H1 (cell line): ENCODE data around the gene TFCP2.
"Not testable (repeated sequence)": the region's sequence is repeated elsewhere in the genome, so short reads cannot be mapped to it uniquely, and the experiment has no call there.

Experiments
- BACH1 ChIP-seq: IDR thresholded peaks from 2 replicates; pipeline ENCODE4 v1.6.1; 2012; ENCODE audit warnings: low read length, improper control_type of control experiment
- EGR1 ChIP-seq: IDR thresholded peaks from 2 replicates; pipeline ENCODE4 v1.6.1; 2011; ENCODE audit warnings: low read depth, low read length, borderline replicate concordance
- RAD21 ChIP-seq, 2 experiments: IDR thresholded peaks in 1 of 2; conservative IDR thresholded peaks in 1 of 2; 2 replicates each; pipeline ENCODE4 v1.6.1; 2011; ENCODE audit warnings: low read depth in 2 of 2, low read length in 2 of 2, improper control_type of control experiment in 1 of 2, inconsistent platforms in 1 of 2, mild to moderate bottlenecking in 1 of 2, moderate library complexity in 1 of 2
- RBBP5 ChIP-seq: IDR thresholded peaks from 2 replicates; pipeline ENCODE4 v1.7.1; 2012; ENCODE audit warnings: low read depth, mild to moderate bottlenecking, inconsistent platforms, low read length, moderate library complexity, borderline replicate concordance
- RFX5 ChIP-seq: IDR thresholded peaks from 2 replicates; pipeline ENCODE4 v1.6.1; 2011; ENCODE audit warnings: low read depth, low read length, improper control_type of control experiment, borderline replicate concordance
- SIRT6 ChIP-seq: IDR thresholded peaks from one replicate; pipeline ENCODE4 v1.7.1; 2012; ENCODE audit warnings: low read length, inconsistent platforms
- SP2 ChIP-seq: IDR thresholded peaks from 2 replicates; pipeline ENCODE4 v1.6.1; 2012; ENCODE audit warnings: mild to moderate bottlenecking, low read length, inconsistent platforms
- TF ChIP-seq, protein P1 (sequence below), 3 experiments: IDR thresholded peaks; 1 replicate in 2 of 3; 2 replicates in 1 of 3; pipeline versions ENCODE4 v1.5.1 to v1.6.1; 2011; ENCODE audit warnings: low read length in 3 of 3, mild to moderate bottlenecking in 3 of 3, inconsistent platforms in 2 of 3, low read depth in 1 of 3, moderate library complexity in 1 of 3; ENCODE audit not compliant: insufficient read depth in 1 of 3; ENCODE audit errors: control extremely low read depth in 1 of 3
- TF ChIP-seq, protein P2 (sequence below): IDR thresholded peaks from 2 replicates; pipeline ENCODE4 v1.6.1; 2012; ENCODE audit warnings: inconsistent platforms
- TF ChIP-seq, protein P3 (sequence below): IDR thresholded peaks from 2 replicates; pipeline ENCODE4 v1.6.1; 2011; ENCODE audit warnings: low read length, improper control_type of control experiment

DNA sequence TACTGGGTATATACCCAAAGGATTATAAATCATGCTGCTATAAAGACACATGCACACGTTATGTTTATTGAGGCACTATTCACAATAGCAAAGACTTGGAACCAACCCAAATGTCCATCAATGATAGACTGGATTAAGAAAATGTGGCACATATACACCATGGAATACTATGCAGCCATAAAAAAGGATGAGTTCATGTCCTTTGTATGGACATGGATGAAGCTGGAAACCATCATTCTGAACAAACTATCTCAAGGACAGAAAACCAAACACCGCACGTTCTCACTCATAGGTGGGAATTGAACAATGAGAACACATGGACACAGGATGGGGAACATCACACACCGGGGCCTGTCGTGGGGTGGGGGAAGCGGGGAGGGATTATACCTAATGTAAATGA is 94.1 kb downstream of the TFCP2 start:
- TF ChIP-seq, protein P1, sequence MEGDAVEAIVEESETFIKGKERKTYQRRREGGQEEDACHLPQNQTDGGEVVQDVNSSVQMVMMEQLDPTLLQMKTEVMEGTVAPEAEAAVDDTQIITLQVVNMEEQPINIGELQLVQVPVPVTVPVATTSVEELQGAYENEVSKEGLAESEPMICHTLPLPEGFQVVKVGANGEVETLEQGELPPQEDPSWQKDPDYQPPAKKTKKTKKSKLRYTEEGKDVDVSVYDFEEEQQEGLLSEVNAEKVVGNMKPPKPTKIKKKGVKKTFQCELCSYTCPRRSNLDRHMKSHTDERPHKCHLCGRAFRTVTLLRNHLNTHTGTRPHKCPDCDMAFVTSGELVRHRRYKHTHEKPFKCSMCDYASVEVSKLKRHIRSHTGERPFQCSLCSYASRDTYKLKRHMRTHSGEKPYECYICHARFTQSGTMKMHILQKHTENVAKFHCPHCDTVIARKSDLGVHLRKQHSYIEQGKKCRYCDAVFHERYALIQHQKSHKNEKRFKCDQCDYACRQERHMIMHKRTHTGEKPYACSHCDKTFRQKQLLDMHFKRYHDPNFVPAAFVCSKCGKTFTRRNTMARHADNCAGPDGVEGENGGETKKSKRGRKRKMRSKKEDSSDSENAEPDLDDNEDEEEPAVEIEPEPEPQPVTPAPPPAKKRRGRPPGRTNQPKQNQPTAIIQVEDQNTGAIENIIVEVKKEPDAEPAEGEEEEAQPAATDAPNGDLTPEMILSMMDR (IDR thresholded peaks at IDR 0.05; ENCODE audit: control extremely low read depth in 1 of 3, insufficient read depth in 1 of 3, low read depth in 1 of 3, low read length in 3 of 3), result not testable (repeated sequence)
- not testable (repeated sequence) for TF ChIP-seq SIRT6; RAD21 (IDR thresholded peaks at IDR 0.05 in 1 of 2, conservative IDR thresholded peaks at IDR 0.05 in 1 of 2; ENCODE audit: low read depth in 2 of 2, low read length in 2 of 2); EGR1; RFX5; SP2; BACH1; RBBP5
- TF ChIP-seq, protein P2, sequence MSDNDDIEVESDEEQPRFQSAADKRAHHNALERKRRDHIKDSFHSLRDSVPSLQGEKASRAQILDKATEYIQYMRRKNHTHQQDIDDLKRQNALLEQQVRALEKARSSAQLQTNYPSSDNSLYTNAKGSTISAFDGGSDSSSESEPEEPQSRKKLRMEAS, result not testable (repeated sequence)
- TF ChIP-seq, protein P3, sequence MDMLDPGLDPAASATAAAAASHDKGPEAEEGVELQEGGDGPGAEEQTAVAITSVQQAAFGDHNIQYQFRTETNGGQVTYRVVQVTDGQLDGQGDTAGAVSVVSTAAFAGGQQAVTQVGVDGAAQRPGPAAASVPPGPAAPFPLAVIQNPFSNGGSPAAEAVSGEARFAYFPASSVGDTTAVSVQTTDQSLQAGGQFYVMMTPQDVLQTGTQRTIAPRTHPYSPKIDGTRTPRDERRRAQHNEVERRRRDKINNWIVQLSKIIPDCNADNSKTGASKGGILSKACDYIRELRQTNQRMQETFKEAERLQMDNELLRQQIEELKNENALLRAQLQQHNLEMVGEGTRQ, result not testable (repeated sequence)
